ENCODE results near the gene IL36RN.

Gene IL36RN

GRCh38 chr2:113077921-113078320 is 18.9 kb downstream of the IL36RN start:
- H3K4me2 ChIP-seq (ENCODE audit: low read depth, low read length): no peak overlapping the region
- H3F3A ChIP-seq (ENCODE audit: insufficient read depth, low read length): no peaks in the 10 kb centered on the region
- H3K79me2 ChIP-seq (ENCODE audit: low read length): no peaks in the 10 kb centered on the region
- H3K4me3 ChIP-seq (ENCODE audit: low read length): no peak overlapping the region
- no peaks in the 10 kb centered on the region for H3K36me3 ChIP-seq (replicated peaks; ENCODE audit: insufficient read depth, low read length)
- H2AFZ ChIP-seq (ENCODE audit: low read length): no peak overlapping the region
- H4K20me1 ChIP-seq (ENCODE audit: insufficient read depth, low read length): no peaks in the 10 kb centered on the region
- no peaks in the 10 kb centered on the region for H3K9me2 ChIP-seq (replicated peaks; ENCODE audit: insufficient read depth, low read length)
- H3K27me3 ChIP-seq (replicated peaks; ENCODE audit: insufficient read depth, low read length): no peaks in the 10 kb centered on the region
- peaks cover 34% of the 10 kb centered on the region for H3K4me1 ChIP-seq (ENCODE audit: low read length)
- no peaks in the 10 kb centered on the region for H3K9me3 ChIP-seq (replicated peaks; ENCODE audit: insufficient read depth, low read length)
- H3K9ac ChIP-seq (ENCODE audit: low read length): no peak overlapping the region
- DNase-seq: no peak
- H3K27ac ChIP-seq (ENCODE audit: low read length): no peak overlapping the region
- TF ChIP-seq CTCF (IDR thresholded peaks at IDR 0.05; ENCODE audit: low read length): no peak
- TF ChIP-seq EZH2 (optimal IDR thresholded peaks at IDR 0.05; ENCODE audit: low read depth, low read length): no peak
- TF ChIP-seq EZH2phosphoT487 (IDR thresholded peaks at IDR 0.05; ENCODE audit: low read length): no peak

- no peak overlapping the region for H3K27ac ChIP-seq (ENCODE audit: low read length)
- H3K9ac ChIP-seq (ENCODE audit: low read length): no peak overlapping the region
- no peaks in the 10 kb centered on the region for H3K36me3 ChIP-seq (replicated peaks; ENCODE audit: insufficient read depth, low read length)
- H4K20me1 ChIP-seq (ENCODE audit: insufficient read depth, low read length): no peaks in the 10 kb centered on the region
- DNase-seq: no peak
- no peak overlapping the region for H2AFZ ChIP-seq (ENCODE audit: low read length)
- H3K4me1 ChIP-seq (ENCODE audit: low read length): peaks cover 29% of the 10 kb centered on the region
- H3K9me2 ChIP-seq (replicated peaks; ENCODE audit: insufficient read depth, low read length): no peaks in the 10 kb centered on the region
- no peaks in the 10 kb centered on the region for H3K79me2 ChIP-seq (ENCODE audit: low read length)
- no peaks in the 10 kb centered on the region for H3K9me3 ChIP-seq (replicated peaks; ENCODE audit: insufficient read depth, low read length)
- TF ChIP-seq EZH2 (optimal IDR thresholded peaks at IDR 0.05; ENCODE audit: low read depth, low read length): no peak
- no peak for TF ChIP-seq CTCF (IDR thresholded peaks at IDR 0.05; ENCODE audit: low read length)
- TF ChIP-seq EZH2phosphoT487 (IDR thresholded peaks at IDR 0.05; ENCODE audit: low read length): no peak
- H3K4me3 ChIP-seq (ENCODE audit: low read length): no peak overlapping the region
- no peak overlapping the region for H3K4me2 ChIP-seq (ENCODE audit: low read depth, low read length)
- no peaks in the 10 kb centered on the region for H3F3A ChIP-seq (ENCODE audit: insufficient read depth, low read length)
- H3K27me3 ChIP-seq (replicated peaks; ENCODE audit: insufficient read depth, low read length): no peaks in the 10 kb centered on the region
Observed at GRCh38 chr2:113078350-113078839, 19.4 kb downstream of the IL36RN start.

GRCh38 chr2:113079131-113079530 is 20.1 kb downstream of the IL36RN start:
- Histone ChIP-seq H4K20me1 (ENCODE audit: insufficient read depth, low read length) (no peaks in the 10 kb centered on the region), H3K27me3 (replicated peaks; ENCODE audit: insufficient read depth, low read length) (no peaks in the 10 kb centered on the region), H3K4me3 (ENCODE audit: low read length) (no peak overlapping the region), H2AFZ (ENCODE audit: low read length) (no peak overlapping the region), H3K79me2 (ENCODE audit: low read length) (no peaks in the 10 kb centered on the region), H3K27ac (ENCODE audit: low read length) (no peak overlapping the region), H3K9me2 (replicated peaks; ENCODE audit: insufficient read depth, low read length) (no peaks in the 10 kb centered on the region), H3K4me2 (ENCODE audit: low read depth, low read length) (no peak overlapping the region), H3F3A (ENCODE audit: insufficient read depth, low read length) (no peaks in the 10 kb centered on the region), H3K9ac (ENCODE audit: low read length) (no peak overlapping the region), H3K9me3 (replicated peaks; ENCODE audit: insufficient read depth, low read length) (no peaks in the 10 kb centered on the region), H3K36me3 (replicated peaks; ENCODE audit: insufficient read depth, low read length) (no peaks in the 10 kb centered on the region), H3K4me1 (ENCODE audit: low read length) (peaks cover 22% of the 10 kb centered on the region)
- no peak for DNase-seq
- TF ChIP-seq EZH2 (optimal IDR thresholded peaks at IDR 0.05; ENCODE audit: low read depth, low read length) (no peak), EZH2phosphoT487 (IDR thresholded peaks at IDR 0.05; ENCODE audit: low read length) (no peak), CTCF (IDR thresholded peaks at IDR 0.05; ENCODE audit: low read length) (no peak)

Data from MM.1S (cell line).